ENCODE results near the gene ZNF346. TPM values are rescaled to one million over a fixed set of nuclear protein-coding genes. Genes with fewer than 3 reads are reported as not detected.
A peak's percentile ranks its signal among the peaks of the same experiment; 100 is the strongest.

Gene ZNF346
- total and polyA plus RNA-seq, 8 donors: 4.5 to 10.4 (median 7.6) TPM

- FAIRE-seq: no peak
- no peak for TF ChIP-seq CTCF (IDR thresholded peaks at IDR 0.05)
- Histone ChIP-seq H3K4me3 (no peak overlapping the region), H3K9me3 (no peaks in the 10 kb centered on the region), H3K27me3 (no peaks in the 10 kb centered on the region), H3K27ac (no peak overlapping the region), H3K4me1 (no peaks in the 10 kb centered on the region), H3K36me3 (no peaks in the 10 kb centered on the region)
- intact Hi-C loops (cut with DNase I): no loop called here
- WGBS, 2 donors: 39 to 54% methylated on average over 9 of the region's 9 CpGs
- no peak for DNase-seq
- no peak for ATAC-seq
Measured at GRCh38 chr5:177103523-177104253, 81.2 kb downstream of the ZNF346 start.

GRCh38 chr5:177105691-177106476 lies 83.4 kb downstream of the ZNF346 start:
- Histone ChIP-seq H3K27ac (no peak overlapping the region), H3K9me3 (no peaks in the 10 kb centered on the region), H3K4me1 (no peaks in the 10 kb centered on the region), H3K36me3 (no peaks in the 10 kb centered on the region), H3K4me3 (no peak overlapping the region), H3K27me3 (no peaks in the 10 kb centered on the region)
- intact Hi-C loops (cut with DNase I): no loop called here
- FAIRE-seq (no peak), DNase-seq (no peak), ATAC-seq (no peak)
- 72 to 79% methylated on average over 24 of the region's 24 CpGs for WGBS, 2 donors
- TF ChIP-seq CTCF (IDR thresholded peaks at IDR 0.05): no peak

- no peaks in the 10 kb centered on the region for H3K4me1 ChIP-seq
- 60 to 68% methylated on average over 4 of the region's 4 CpGs for WGBS, 2 donors
- no peak for TF ChIP-seq CTCF (IDR thresholded peaks at IDR 0.05)
- DNase-seq (no peak), FAIRE-seq (no peak), ATAC-seq (no peak)
- no peak overlapping the region for H3K4me3 ChIP-seq
- no peak overlapping the region for H3K27ac ChIP-seq
- H3K9me3 ChIP-seq: no peaks in the 10 kb centered on the region
- intact Hi-C loops (cut with DNase I): no loop called here
- H3K27me3 ChIP-seq: no peaks in the 10 kb centered on the region
- no peaks in the 10 kb centered on the region for H3K36me3 ChIP-seq
Measured at GRCh38 chr5:177107159-177107558, 84.7 kb downstream of the ZNF346 start.

GRCh38 chr5:177109810-177110209 lies 87.3 kb downstream of the ZNF346 start:
- ATAC-seq: peak in 3 of 4 donors; percentile 6 to 34 (median 32)
- no peak for DNase-seq
- FAIRE-seq: no peak
- no peaks in the 10 kb centered on the region for H3K36me3 ChIP-seq
- H3K4me3 ChIP-seq: no peak overlapping the region
- H3K9me3 ChIP-seq: no peaks in the 10 kb centered on the region
- intact Hi-C loops (cut with DNase I): loop anchor here in 2 of 3 donors (5.0 to 10.0 kb wide), 2 partner anchors 38 to 195 kb away; partner anchors contain the start of genes PRELID1 (in 1 of the 2) and RAB24 (in 1 of the 2)
- 21 to 30% methylated on average over 9 of the region's 9 CpGs for WGBS, 2 donors
- TF ChIP-seq CTCF (IDR thresholded peaks at IDR 0.05): no peak
- H3K4me1 ChIP-seq: no peaks in the 10 kb centered on the region
- H3K27me3 ChIP-seq: no peaks in the 10 kb centered on the region
- H3K27ac ChIP-seq: no peak overlapping the region

All from pancreas (tissue), 10 donors.